Measurements from ENCODE around the gene BLVRA.

DNA sequence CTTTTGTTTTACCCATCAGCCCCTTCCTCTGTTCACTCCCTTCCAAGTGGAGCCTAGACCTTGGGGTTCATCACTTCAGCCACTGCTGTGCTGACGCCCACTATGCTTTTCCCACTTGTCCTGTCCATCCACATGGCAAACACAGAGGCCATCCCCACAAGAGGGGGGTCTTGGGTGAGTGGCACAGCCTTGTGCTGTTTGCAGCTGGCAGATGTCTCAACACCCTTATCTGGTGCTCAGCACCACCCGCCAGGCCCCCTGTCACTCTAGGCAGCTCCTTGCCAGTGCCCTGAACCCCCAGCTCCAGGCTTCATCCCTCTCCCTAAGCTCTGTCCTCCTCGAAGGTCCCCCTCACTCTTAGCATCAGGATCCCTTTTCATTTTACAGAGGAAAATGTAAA, 13.1 kb downstream of the BLVRA start:
- TF ChIP-seq POLR2A (IDR thresholded peaks at IDR 0.05; ENCODE audit: low read depth, low read length), result no peak
- no peak for TF ChIP-seq TAF1 (IDR thresholded peaks at IDR 0.05; ENCODE audit: low read depth, low read length)
